ENCODE data around the gene ATP1B3. TPM values are rescaled to one million over a fixed set of nuclear protein-coding genes. Genes with fewer than 3 reads are reported as not detected.

ATP1B3 gene
- total RNA-seq, 1 donor from 2014 or later, result 147 TPM

- no peak for DNase-seq (ENCODE audit: low read depth, low spot score)
- H3K4me1 Mint-ChIP-seq, result peaks cover 18% of the 10 kb centered on the region
- no peak for TF ChIP-seq CTCF (conservative IDR thresholded peaks at IDR 0.05)
- H3K27me3 Mint-ChIP-seq (ENCODE audit: low read depth), result no peaks in the 10 kb centered on the region
- no peaks in the 10 kb centered on the region for H3K9me3 Mint-ChIP-seq
- H3K4me3 Mint-ChIP-seq, result no peak overlapping the region
- peaks cover 6% of the 10 kb centered on the region for H3K36me3 Mint-ChIP-seq (ENCODE audit: low read depth)
- no peak overlapping the region for H3K27ac Mint-ChIP-seq (ENCODE audit: unreplicated experiment)
These were observed 73.5 kb downstream of the ATP1B3 start for GRCh38 chr3:141949972-141950371.

GRCh38 chr3:141950572-141951493 is 74.4 kb downstream of the ATP1B3 start:
- DNase-seq (ENCODE audit: low read depth, low spot score), result no peak
- peaks cover 9% of the 10 kb centered on the region for H3K36me3 Mint-ChIP-seq (ENCODE audit: low read depth)
- no peak overlapping the region for H3K27ac Mint-ChIP-seq (ENCODE audit: unreplicated experiment)
- H3K4me3 Mint-ChIP-seq, result no peak overlapping the region
- no peaks in the 10 kb centered on the region for H3K27me3 Mint-ChIP-seq (ENCODE audit: low read depth)
- H3K9me3 Mint-ChIP-seq, result no peaks in the 10 kb centered on the region
- peaks cover 23% of the 10 kb centered on the region for H3K4me1 Mint-ChIP-seq
- no peak for TF ChIP-seq CTCF (conservative IDR thresholded peaks at IDR 0.05)

GRCh38 chr3:141952611-141953010 is 76.2 kb downstream of the ATP1B3 start:
- H3K27ac Mint-ChIP-seq (ENCODE audit: unreplicated experiment), result no peak overlapping the region

GRCh38 chr3:141955175-141955574 is 78.7 kb downstream of the ATP1B3 start:
- Mint-ChIP-seq H3K9me3 (no peaks in the 10 kb centered on the region), H3K4me1 (peaks cover 26% of the 10 kb centered on the region), H3K27ac (ENCODE audit: unreplicated experiment) (peak overlapping the region; percentile 71), H3K4me3 (peak overlapping the region; percentile 4), H3K27me3 (ENCODE audit: low read depth) (no peaks in the 10 kb centered on the region), H3K36me3 (ENCODE audit: low read depth) (peaks cover 11% of the 10 kb centered on the region)
- no peak for DNase-seq (ENCODE audit: low read depth, low spot score)
- no peak for TF ChIP-seq CTCF (conservative IDR thresholded peaks at IDR 0.05)

More at GRCh38 chr3:141952611-141953010, 76.2 kb downstream of the ATP1B3 start:
- no peak for TF ChIP-seq CTCF (conservative IDR thresholded peaks at IDR 0.05)
- H3K9me3 Mint-ChIP-seq, result no peaks in the 10 kb centered on the region
- peaks cover 11% of the 10 kb centered on the region for H3K36me3 Mint-ChIP-seq (ENCODE audit: low read depth)
- DNase-seq (ENCODE audit: low read depth, low spot score), result no peak
- H3K4me3 Mint-ChIP-seq, result no peak overlapping the region
- H3K27me3 Mint-ChIP-seq (ENCODE audit: low read depth), result no peaks in the 10 kb centered on the region
- H3K4me1 Mint-ChIP-seq, result peaks cover 23% of the 10 kb centered on the region

GRCh38 chr3:141959589-141960554 is 83.4 kb downstream of the ATP1B3 start:
- Mint-ChIP-seq H3K27me3 (ENCODE audit: low read depth) (no peaks in the 10 kb centered on the region), H3K27ac (ENCODE audit: unreplicated experiment) (no peak overlapping the region), H3K4me1 (peaks cover 13% of the 10 kb centered on the region), H3K36me3 (ENCODE audit: low read depth) (peaks cover 18% of the 10 kb centered on the region), H3K9me3 (no peaks in the 10 kb centered on the region), H3K4me3 (no peak overlapping the region)
- no peak for DNase-seq (ENCODE audit: low read depth, low spot score)
- no peak for TF ChIP-seq CTCF (conservative IDR thresholded peaks at IDR 0.05)

Measured in neural crest cell (in vitro differentiated cells).